Stomach (tissue), 4 donors: Measurements from ENCODE around the gene TBC1D16.

ENCODE experiments used
- CTCF ChIP-seq, 7 experiments: fragments of 450-650 bp in 4 of 7; fragments of 200-600 bp in 3 of 7; sonication (generic) in 3 of 7; IDR thresholded peaks; one replicate each; pipeline ENCODE4 v1.5.1; 2016 to 2019; ENCODE audit warnings: antibody characterized with exemption in 7 of 7, control low read depth in 2 of 7, mild to moderate bottlenecking in 1 of 7
- EP300 ChIP-seq: sonication (generic); formaldehyde crosslinking; IDR thresholded peaks from one replicate; pipeline ENCODE4 v1.6.1; 2017; ENCODE audit warnings: antibody characterized with exemption
- POLR2A ChIP-seq, 4 donors: fragments of 450-650 bp; IDR thresholded peaks; one replicate each; pipeline ENCODE4 v1.6.1; 2016; ENCODE audit warnings: antibody characterized with exemption in 4 of 4, control low read depth in 2 of 4, mild to moderate bottlenecking in 1 of 4, moderate library complexity in 1 of 4

- no peak for TF ChIP-seq CTCF (IDR thresholded peaks at IDR 0.05)
- no peak for TF ChIP-seq POLR2A (IDR thresholded peaks at IDR 0.05)
- TF ChIP-seq EP300: no peak
Observed at GRCh38 chr17:79930062-79930876, 105.4 kb downstream of the TBC1D16 start.
